ENCODE measurements around the gene FAM131A. TPM values are rescaled to one million over a fixed set of nuclear protein-coding genes. Genes with fewer than 3 reads are reported as not detected.

The FAM131A gene
- total and polyA plus RNA-seq, 2 of the 4 experiments (the other 2 are of a cell fraction) = 10.8 to 19.5 TPM

- Histone ChIP-seq H3K9me3 (ENCODE audit: control insufficient read depth, insufficient read depth, low read length) (no peaks in the 10 kb centered on the region), H2AFZ (replicated peaks; ENCODE audit: low read length, poor library complexity) (no peak overlapping the region), H3K4me3 (ENCODE audit: insufficient read depth, low read depth, low read length) (no peak overlapping the region), H2AK5ac (ENCODE audit: low read depth, low read length) (no peak overlapping the region), H3K14ac (replicated peaks; ENCODE audit: low read depth, low read length) (no peak overlapping the region), H2BK5ac (ENCODE audit: low read depth, low read length, poor library complexity, severe bottlenecking) (no peak overlapping the region), H4K91ac (ENCODE audit: insufficient read depth, low read depth, low read length) (no peak overlapping the region), H2BK15ac (ENCODE audit: low read depth, low read length) (no peak overlapping the region), H3K18ac (ENCODE audit: low read depth, low read length) (no peak overlapping the region), H3K4ac (ENCODE audit: low read depth, low read length) (no peak overlapping the region), H3K9me1 (ENCODE audit: insufficient read depth, low read length) (peaks cover 18% of the 10 kb centered on the region; the same call in 1 of the 2 replicates), H3K9ac (ENCODE audit: low read depth, low read length) (no peak overlapping the region), H3K79me1 (ENCODE audit: low read depth in 1 of 2, low read length in 2 of 2) (peaks cover 5 to 18% of the 10 kb centered on the region in 2 experiments), H2BK20ac (ENCODE audit: low read depth, low read length) (no peak overlapping the region), H3K27me3 (ENCODE audit: control insufficient read depth, insufficient read depth, low read length) (no peaks in the 10 kb centered on the region), H2AK9ac (replicated peaks; ENCODE audit: low read depth, low read length, poor library complexity) (no peak overlapping the region), H3K56ac (ENCODE audit: extremely low read depth, insufficient read depth, low read length) (no peak overlapping the region), H4K8ac (ENCODE audit: low read depth in 2 of 2, low read length in 2 of 2) (no peak overlapping the region), H3K23ac (ENCODE audit: low read depth, low read length) (no peak overlapping the region), H4K5ac (ENCODE audit: low read depth, low read length) (no peak overlapping the region), H3K4me1 (ENCODE audit: control insufficient read depth, insufficient read depth, low read length) (peaks cover 7% of the 10 kb centered on the region), H2BK120ac (ENCODE audit: low read depth, low read length) (no peak overlapping the region), H3K4me2 (ENCODE audit: low read depth, low read length) (no peak overlapping the region), H3K36me3 (ENCODE audit: control insufficient read depth, insufficient read depth, low read length) (peaks cover 9% of the 10 kb centered on the region), H4K20me1 (ENCODE audit: insufficient read depth, low read length) (peaks cover 10% of the 10 kb centered on the region), H3K27ac (ENCODE audit: insufficient read depth, low read length) (no peak overlapping the region)
- CTCF ChIA-PET = interaction anchor here (0.9 kb wide), 1 partner anchor 155 kb away, joined by 3 read pairs; no protein-coding TSS in a partner anchor
- intact Hi-C loops (cut with micrococcal nuclease) (no loop called here), in situ Hi-C loops (cut with MboI; ENCODE audit: low sequenced_read_pairs) (no loop called here), dilution Hi-C loops (cut with HindIII; ENCODE audit: low sequenced_read_pairs, unreplicated experiment) (loop anchor here (25.0 kb wide), 1 partner anchor 179 kb away; no protein-coding TSS in a partner anchor)
- ATAC-seq (ENCODE audit: low read depth) (no peak), DNase-seq (no peak)
- POLR2A ChIA-PET (ENCODE audit: unreplicated experiment) = interaction anchor here (0.5 kb wide), 1 partner anchor 27 kb away, joined by 5 read pairs; no protein-coding TSS in a partner anchor
- TF ChIP-seq CEBPB (IDR thresholded peaks at IDR 0.05; ENCODE audit: low read depth, low read length) = no peak
- TF ChIP-seq SMC3 (IDR thresholded peaks at IDR 0.05; ENCODE audit: low read depth, low read length) = no peak
- TF ChIP-seq FOS (IDR thresholded peaks at IDR 0.05; ENCODE audit: low read depth, low read length) = no peak
- TF ChIP-seq POLR2A (IDR thresholded peaks at IDR 0.05; ENCODE audit: low read depth, low read length) = no peak
- no peak for TF ChIP-seq RFX5 (IDR thresholded peaks at IDR 0.05; ENCODE audit: low read depth, low read length)
- TF ChIP-seq MAFK (IDR thresholded peaks at IDR 0.05; ENCODE audit: low read depth, low read length) = no peak
- no peak for TF ChIP-seq RCOR1 (IDR thresholded peaks at IDR 0.05; ENCODE audit: insufficient replicate concordance, low read length)
- no peak for TF ChIP-seq USF2 (IDR thresholded peaks at IDR 0.05; ENCODE audit: low read depth, low read length)
- no peak for TF ChIP-seq ELK1 (IDR thresholded peaks at IDR 0.05; ENCODE audit: borderline replicate concordance, low read depth, low read length)
- TF ChIP-seq NFE2L2 (IDR thresholded peaks at IDR 0.05; ENCODE audit: low read depth, low read length) = no peak
- BruUV-seq (replicated peaks) = no TSS peak
- 94% methylated on average over 6 of the region's 12 CpGs; no CpG with 5 or more reads in 1 of the 2 experiments for WGBS, 2 experiments (ENCODE audit: extremely low coverage in 2 of 2, insufficient read length in 1 of 2)
Observed at GRCh38 chr3:184358124-184358767, 20.8 kb downstream of the FAM131A start.

Data from IMR-90 (cell line).